Measurements from ENCODE around the gene LCN15.
A peak's percentile ranks its signal among the peaks of the same experiment; 100 is the strongest.
"Not testable (repeated sequence)": the region's sequence is repeated elsewhere in the genome, so short reads cannot be mapped to it uniquely, and the experiment has no call there.

Gene LCN15

DNA sequence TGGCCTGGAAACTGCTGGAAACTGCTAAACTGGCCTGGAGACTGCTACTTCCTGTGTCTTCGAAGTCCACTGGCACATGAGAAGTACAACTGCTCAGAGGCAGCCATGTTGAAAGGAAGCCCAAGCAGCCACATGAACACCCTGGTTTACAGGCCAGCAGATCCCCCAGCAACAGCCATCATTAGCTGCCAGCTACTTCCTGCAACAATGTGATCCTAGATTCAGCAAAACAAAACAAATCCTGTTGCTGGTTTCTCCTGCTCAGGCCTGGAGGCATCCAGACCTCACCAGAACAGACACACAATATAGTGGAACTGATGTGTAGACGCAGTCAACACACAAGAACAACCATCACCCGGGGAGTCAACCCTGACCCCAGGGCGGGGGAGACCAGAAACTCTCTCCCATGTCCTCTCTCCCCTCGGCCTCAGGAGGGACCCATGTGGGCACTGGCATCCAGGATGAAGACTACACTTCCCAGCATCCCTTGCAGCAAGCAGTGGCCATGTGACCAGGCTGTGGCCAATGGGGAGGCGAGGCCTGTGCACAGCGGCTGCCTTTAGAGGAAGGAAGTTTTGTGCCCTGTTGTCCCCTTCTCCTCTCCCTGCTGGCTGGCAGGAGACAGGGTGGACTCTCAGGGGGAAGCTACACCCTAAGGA, 9.2 kb upstream of the LCN15 start:
- DNase-seq = peak; percentile 59

DNA sequence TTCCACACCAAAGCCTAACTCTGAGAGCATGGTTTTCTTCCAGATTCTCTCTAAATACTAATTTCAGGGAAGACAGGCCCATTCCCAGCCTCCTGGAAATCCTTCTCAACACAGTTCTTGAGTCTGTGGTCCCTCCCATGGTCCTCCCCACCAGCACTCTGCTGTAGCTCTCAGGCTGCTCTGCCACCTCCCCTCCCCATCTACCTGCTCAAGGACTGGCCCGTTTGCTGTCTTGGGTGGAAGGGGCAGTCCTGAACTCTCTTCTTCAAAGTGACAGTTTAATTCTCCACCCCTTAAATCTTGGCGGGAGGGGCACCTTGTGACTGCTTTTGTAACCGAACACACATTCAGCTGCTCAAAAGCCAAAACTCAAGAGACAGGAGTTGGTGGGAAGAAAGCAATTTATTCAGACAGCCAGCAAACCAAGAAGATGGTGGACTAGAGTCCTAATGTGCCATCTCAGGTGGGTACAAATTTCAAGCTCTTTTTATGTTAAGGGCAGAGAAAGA, 7.6 kb upstream of the LCN15 start:
- DNase-seq = no peak

GRCh38 chr9:136769710-136770191, 5.4 kb upstream of the LCN15 start:
- DNase-seq = peak; percentile 78

GRCh38 chr9:136766410-136767120, 2.2 kb upstream of the LCN15 start:
- peak; percentile 60 for DNase-seq

- DNase-seq = not testable (repeated sequence)
Measured at GRCh38 chr9:136765745-136766409, 1.6 kb upstream of the LCN15 start.

- DNase-seq = no peak
Measured at GRCh38 chr9:136765041-136765440, 723 bp upstream of the LCN15 start.

DNA sequence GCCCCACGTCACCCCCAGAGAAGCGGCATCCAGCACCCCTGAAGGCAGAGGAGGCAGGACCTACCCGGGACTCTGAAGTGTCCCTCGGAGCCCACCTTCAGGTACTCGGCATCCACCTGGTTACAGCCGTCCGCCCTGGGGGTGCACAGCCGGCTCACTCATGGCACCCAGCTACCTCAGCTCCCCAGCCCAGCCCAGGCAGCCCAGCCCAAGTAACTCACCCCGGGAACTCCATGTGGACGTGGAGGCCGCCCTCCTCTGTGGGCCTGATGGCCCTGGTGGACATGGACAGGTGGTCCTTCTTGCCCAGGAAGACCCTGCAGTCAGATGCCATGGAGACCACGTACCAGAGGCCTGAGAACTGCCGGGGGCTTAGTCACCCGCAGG, 676 bp downstream of the LCN15 start:
- DNase-seq = no peak

- peak; percentile 80 for DNase-seq
Measured at GRCh38 chr9:136762915-136763648, 1.2 kb downstream of the LCN15 start.

- no peak for DNase-seq
Measured at GRCh38 chr9:136762221-136762691, 2.1 kb downstream of the LCN15 start.

- DNase-seq = no peak
Measured at GRCh38 chr9:136761545-136761981, 2.8 kb downstream of the LCN15 start.

DNA sequence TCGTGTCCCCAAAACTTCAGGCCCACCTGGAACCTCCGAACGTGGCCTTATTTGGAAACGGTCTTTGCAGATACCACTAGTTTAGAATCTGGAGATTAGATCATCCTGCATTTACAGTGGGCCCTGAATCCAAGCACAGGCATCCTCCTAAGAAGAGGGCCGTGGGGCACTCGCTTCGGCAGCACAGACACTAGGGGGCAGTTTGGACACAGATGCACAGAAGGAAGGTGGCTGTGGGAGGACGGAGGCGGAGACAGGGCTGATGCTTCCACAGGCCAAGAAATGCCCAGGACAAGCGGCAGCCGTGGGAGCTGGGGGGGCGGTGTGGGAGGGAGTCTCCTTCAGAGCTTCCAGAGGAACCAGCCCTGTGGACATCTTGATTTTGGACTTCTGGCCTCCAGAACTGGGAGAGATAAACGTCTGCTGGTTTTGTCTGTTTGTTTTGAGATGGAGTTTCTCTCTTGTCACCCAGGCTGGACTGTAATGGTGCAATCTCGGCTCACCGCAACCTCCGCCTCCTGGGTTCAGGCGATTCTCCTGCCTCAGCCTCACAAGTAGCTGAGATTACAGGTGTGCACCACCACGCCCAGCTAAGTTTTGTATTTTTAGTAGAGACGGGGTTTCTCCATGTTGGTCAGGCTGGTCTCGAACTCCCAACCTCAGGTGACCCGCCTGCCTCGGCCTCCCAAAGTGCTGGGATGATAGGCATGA, 3.3 kb downstream of the LCN15 start:
- peak; percentile 56 for DNase-seq

DNA sequence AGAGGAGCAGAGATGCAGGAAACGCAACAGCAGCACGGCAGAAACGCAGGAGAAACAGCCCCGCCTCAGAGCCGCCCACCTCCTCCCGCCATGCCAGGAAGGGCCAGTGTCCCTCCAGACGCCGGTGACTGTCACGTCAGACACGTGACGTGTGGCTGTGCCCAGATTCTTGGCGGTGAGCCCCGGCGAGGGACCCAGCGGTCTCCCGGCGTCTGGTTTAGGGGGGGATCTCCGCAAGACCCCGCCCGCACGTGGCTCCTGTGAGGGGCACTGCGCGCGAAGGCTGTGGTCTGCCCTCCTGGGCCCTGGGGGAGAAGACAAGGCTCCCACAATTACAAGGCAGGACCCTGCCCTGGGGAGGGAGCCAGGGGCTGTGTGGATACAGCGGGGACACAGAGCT, 3.9 kb downstream of the LCN15 start:
- DNase-seq = no peak

DNA sequence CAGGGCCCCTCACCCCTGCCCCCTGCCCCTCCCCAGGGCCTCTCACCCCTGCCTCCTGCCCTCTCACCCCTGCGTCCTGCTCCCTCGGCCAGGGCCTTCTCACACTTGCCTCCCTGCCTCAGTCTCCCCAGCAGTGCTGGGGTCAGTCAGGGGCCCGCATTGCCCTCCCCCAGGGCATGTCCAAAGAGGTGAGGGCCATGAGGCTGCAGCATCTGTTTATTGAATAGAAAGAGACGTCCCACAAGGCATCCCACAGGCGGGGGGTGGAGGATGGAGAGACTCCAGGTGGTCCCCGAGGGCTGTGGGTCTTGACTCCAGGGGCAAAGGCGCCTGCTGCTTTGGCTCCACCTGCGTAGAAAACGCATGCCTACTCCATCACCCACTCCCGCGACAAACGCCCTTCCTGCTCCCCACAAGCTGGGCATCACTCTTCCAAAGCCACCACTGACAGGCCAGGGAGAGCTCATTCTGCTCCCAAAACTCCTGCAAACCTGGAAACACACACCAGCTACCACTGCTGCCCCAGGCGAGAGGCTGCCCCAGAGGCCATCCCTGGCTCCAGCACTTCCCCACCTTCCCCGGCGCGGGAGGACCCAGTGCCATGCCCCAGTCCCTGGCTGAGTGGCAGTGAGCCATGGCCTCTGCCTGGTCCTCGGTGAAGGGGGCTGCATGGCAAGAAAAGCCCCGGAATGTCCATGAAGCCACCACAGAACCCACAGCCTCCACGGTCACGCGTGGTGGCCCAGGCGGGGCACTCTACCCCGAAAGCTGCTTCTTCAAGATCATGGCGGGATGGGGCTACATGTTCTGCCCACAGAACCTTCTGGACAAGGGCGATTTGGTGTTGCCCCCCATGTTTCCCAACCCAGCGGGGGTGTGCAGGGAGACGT, 4.6 kb downstream of the LCN15 start:
- no peak for DNase-seq

DNA sequence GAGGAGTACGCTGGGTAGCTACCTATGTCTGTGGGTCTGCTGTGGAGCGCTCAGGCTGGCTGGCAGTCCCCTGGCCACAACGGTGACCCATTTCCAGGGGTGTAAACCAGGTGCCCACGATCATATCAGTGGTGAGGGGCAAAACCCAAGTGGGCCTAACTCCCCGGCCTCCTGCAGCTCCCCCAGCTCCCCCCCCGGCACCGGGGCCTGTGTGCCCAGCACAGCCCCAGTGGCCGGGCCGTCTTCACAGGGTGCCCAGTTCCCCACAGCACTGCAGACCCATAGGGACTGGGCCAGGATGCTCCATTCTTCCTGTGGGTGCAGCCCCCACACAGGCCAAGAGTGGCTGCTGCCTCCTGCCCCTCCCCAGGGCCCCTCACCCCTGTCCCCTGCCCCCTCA, 5.3 kb downstream of the LCN15 start:
- DNase-seq = no peak

- no peak for DNase-seq
Measured at GRCh38 chr9:136757751-136758140, 6.6 kb downstream of the LCN15 start.

GRCh38 chr9:136757328-136757727, 7.0 kb downstream of the LCN15 start:
- DNase-seq = no peak

GRCh38 chr9:136756836-136757235, 7.5 kb downstream of the LCN15 start:
- DNase-seq = no peak

DNA sequence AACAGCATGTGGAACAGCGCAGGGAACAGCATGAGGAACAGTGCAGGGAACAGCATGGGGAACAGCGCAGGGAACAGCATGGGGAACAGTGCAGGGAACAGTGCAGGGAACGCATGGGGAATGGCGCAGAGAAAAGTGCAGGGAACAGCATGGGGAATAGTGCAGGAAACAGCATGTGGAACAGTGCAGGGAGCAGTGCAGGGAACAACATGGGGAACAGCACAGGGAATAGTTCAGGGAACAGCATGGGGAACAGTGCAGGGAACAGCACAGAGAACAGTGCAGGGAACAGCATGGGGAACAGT, 8.2 kb downstream of the LCN15 start:
- DNase-seq = no peak

- not testable (repeated sequence) for DNase-seq
Measured at GRCh38 chr9:136755302-136756133, 8.8 kb downstream of the LCN15 start.

- DNase-seq = no peak
Measured at GRCh38 chr9:136754626-136755301, 9.6 kb downstream of the LCN15 start.

All from stimulated activated CD8-positive, alpha-beta memory T cell treated with anti-CD3 and anti-CD28 coated beads, Interleukin-4, amount 100 ng/mL, for 48 hours (primary cell).